K562 (cell line): ENCODE data around the gene PINK1.

Experiments used
- ARID3A ChIP-seq: IDR thresholded peaks from 2 replicates; pipeline ENCODE4 v1.6.1; 2012; ENCODE audit warnings: low read depth, low read length, improper control_type of control experiment, borderline replicate concordance
- ELK1 ChIP-seq: sonication (generic); formaldehyde crosslinking; IDR thresholded peaks from 2 replicates; pipeline ENCODE4 v1.8.1; 2022; ENCODE audit warnings: missing genetic modification reagents

- TF ChIP-seq ARID3A (no peak), ELK1 (CRISPR knock-in tag) (no peak)
These were observed 39.0 kb downstream of the PINK1 start for GRCh38 chr1:20672265-20672632.
